ENCODE measurements around the gene PROB1.

The PROB1 gene

DNA sequence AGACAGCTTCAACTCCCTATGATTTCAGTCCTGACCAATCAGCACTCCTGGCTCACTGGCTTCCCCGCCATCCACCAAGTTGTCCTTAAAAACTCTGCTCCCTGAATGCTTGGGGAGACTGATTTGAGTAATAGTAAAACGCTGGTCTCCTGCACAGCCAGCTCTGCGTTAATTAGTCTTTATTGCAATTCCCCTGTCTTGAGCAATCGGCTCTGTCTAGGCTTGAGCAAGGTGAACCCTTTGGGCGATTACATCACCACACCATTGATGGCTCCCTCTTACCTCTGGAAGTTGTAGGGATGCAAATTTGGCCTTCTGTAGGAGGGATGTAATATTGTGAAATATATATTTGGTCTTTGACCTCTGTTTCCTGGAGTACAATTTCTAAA is 8.9 kb downstream of the PROB1 start:
- peak overlapping the region; percentile 68 for H3K27ac ChIP-seq
- ChIA-PET CTCF (interaction anchor here (0.6 to 0.7 kb wide), 2 partner anchors 58 to 59 kb away, joined by 3 read pairs; no protein-coding TSS in a partner anchor), POLR2A (ENCODE audit: low non-redundant PET) (interaction anchor here (0.6 kb wide), 1 partner anchor 672 kb away, joined by 4 read pairs; no protein-coding TSS in a partner anchor)
- DNase-seq (ENCODE audit: low spot score): peak; percentile 57
- TF ChIP-seq, protein P1, sequence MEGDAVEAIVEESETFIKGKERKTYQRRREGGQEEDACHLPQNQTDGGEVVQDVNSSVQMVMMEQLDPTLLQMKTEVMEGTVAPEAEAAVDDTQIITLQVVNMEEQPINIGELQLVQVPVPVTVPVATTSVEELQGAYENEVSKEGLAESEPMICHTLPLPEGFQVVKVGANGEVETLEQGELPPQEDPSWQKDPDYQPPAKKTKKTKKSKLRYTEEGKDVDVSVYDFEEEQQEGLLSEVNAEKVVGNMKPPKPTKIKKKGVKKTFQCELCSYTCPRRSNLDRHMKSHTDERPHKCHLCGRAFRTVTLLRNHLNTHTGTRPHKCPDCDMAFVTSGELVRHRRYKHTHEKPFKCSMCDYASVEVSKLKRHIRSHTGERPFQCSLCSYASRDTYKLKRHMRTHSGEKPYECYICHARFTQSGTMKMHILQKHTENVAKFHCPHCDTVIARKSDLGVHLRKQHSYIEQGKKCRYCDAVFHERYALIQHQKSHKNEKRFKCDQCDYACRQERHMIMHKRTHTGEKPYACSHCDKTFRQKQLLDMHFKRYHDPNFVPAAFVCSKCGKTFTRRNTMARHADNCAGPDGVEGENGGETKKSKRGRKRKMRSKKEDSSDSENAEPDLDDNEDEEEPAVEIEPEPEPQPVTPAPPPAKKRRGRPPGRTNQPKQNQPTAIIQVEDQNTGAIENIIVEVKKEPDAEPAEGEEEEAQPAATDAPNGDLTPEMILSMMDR (conservative IDR thresholded peaks at IDR 0.05; ENCODE audit: low read depth): no peak

GRCh38 chr5:139385061-139386049 is 9.5 kb downstream of the PROB1 start:
- DNase-seq (ENCODE audit: low spot score): no peak
- ChIA-PET POLR2A (ENCODE audit: low non-redundant PET) (interaction anchor here (0.6 kb wide), 1 partner anchor 671 kb away, joined by 4 read pairs; no protein-coding TSS in a partner anchor), CTCF (interaction anchor here (0.6 to 0.8 kb wide), 3 partner anchors 57 to 128 kb away, joined by 3 read pairs; no protein-coding TSS in a partner anchor)
- H3K27ac ChIP-seq: peak overlapping the region; percentile 68
- TF ChIP-seq, protein P1 (conservative IDR thresholded peaks at IDR 0.05; ENCODE audit: low read depth): no peak

- ChIA-PET CTCF (interaction anchor here (0.8 kb wide), 1 partner anchor 129 kb away, joined by 3 read pairs; no protein-coding TSS in a partner anchor), POLR2A (ENCODE audit: low non-redundant PET) (no interaction called here)
- TF ChIP-seq, protein P1 (conservative IDR thresholded peaks at IDR 0.05; ENCODE audit: low read depth): no peak
- no peak for DNase-seq (ENCODE audit: low spot score)
- H3K27ac ChIP-seq: peak overlapping the region; percentile 68
Observed at GRCh38 chr5:139384591-139385051, 10.3 kb downstream of the PROB1 start.

GRCh38 chr5:139383993-139384590 is 10.8 kb downstream of the PROB1 start:
- TF ChIP-seq, protein P1 (conservative IDR thresholded peaks at IDR 0.05; ENCODE audit: low read depth): no peak
- no peak for DNase-seq (ENCODE audit: low spot score)
- CTCF ChIA-PET: no interaction called here
- POLR2A ChIA-PET (ENCODE audit: low non-redundant PET): no interaction called here
- peak overlapping the region; percentile 68 for H3K27ac ChIP-seq

- TF ChIP-seq, protein P1 (conservative IDR thresholded peaks at IDR 0.05; ENCODE audit: low read depth): no peak
- no peak for DNase-seq (ENCODE audit: low spot score)
- CTCF ChIA-PET: no interaction called here
- POLR2A ChIA-PET (ENCODE audit: low non-redundant PET): no interaction called here
- peak within 1 kb of the TSS; percentile 68 for H3K27ac ChIP-seq
Observed at GRCh38 chr5:139383275-139383992, 11.5 kb downstream of the PROB1 start, which contains the start of gene SLC23A1. TSS of gene SLC23A1 (minus strand) at chr5:139383297. CDS start at chr5:139383253, 44 bp downstream.

DNA sequence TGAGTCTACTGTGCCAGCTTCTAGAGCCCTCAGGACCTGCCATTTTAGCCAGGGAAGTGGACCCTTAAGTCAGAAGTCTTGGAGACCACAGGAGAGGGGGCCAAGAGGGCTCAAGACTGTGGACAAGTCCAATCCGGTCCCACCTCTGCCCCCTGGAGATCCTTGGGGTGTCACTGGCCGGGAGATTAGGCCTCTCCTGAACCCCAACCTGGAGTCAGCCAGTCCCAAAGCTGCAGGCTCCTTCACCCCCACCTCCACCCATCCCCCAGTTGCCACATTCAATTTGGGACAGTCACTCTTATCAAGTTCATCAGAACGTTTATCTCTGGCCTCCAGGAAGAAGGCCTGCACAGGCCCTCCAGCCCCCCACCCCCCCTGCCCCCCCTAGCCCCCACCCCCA is 12.1 kb downstream of the PROB1 start:
- no peak for DNase-seq (ENCODE audit: low spot score)
- TF ChIP-seq, protein P1 (conservative IDR thresholded peaks at IDR 0.05; ENCODE audit: low read depth): no peak
- H3K27ac ChIP-seq: peak overlapping the region; percentile 68
- ChIA-PET CTCF (no interaction called here), POLR2A (ENCODE audit: low non-redundant PET) (no interaction called here)
